Nephron progenitor cell (in vitro differentiated cells): Measurements from ENCODE around the gene CNOT9.
A peak's percentile ranks its signal among the peaks of the same experiment; 100 is the strongest.
"Not testable (repeated sequence)": the region's sequence is repeated elsewhere in the genome, so short reads cannot be mapped to it uniquely, and the experiment has no call there.

Experiments
- DNase-seq: peaks from one replicate; pipeline ENCODE4 v3.0.0; 2021
- H3K27ac Mint-ChIP-seq: 2 replicates; pipeline ENCODE4 v1.8.0; 2021; ENCODE audit warnings: mild to moderate bottlenecking, moderate library complexity, mixed read lengths
- H3K27me3 Mint-ChIP-seq: 2 replicates; pipeline ENCODE4 v1.8.0; 2021; ENCODE audit warnings: mild to moderate bottlenecking, low read depth, mixed read lengths; ENCODE audit not compliant: poor library complexity
- H3K36me3 Mint-ChIP-seq: 2 replicates; pipeline ENCODE4 v1.8.0; 2021; ENCODE audit warnings: low read depth, mixed read lengths
- H3K4me1 Mint-ChIP-seq: 2 replicates; pipeline ENCODE4 v1.8.0; 2021; ENCODE audit warnings: mixed read lengths
- H3K4me3 Mint-ChIP-seq: 2 replicates; pipeline ENCODE4 v1.8.0; 2021; ENCODE audit warnings: mild to moderate bottlenecking, moderate library complexity, mixed read lengths
- H3K9me3 Mint-ChIP-seq: 2 replicates; pipeline ENCODE4 v1.8.0; 2021; ENCODE audit warnings: mild to moderate bottlenecking, moderate library complexity, mixed read lengths
- CTCF ChIP-seq: fragments of 200-600 bp; sonication (generic); IDR thresholded peaks from 2 replicates; pipeline ENCODE4 v1.5.0; 2021; ENCODE audit warnings: antibody characterized with exemption

The CNOT9 gene

GRCh38 chr2:218540015-218540414 is 28.6 kb upstream of the CNOT9 start:
- Mint-ChIP-seq H3K4me1 (no peaks in the 10 kb centered on the region), H3K27ac (no peak overlapping the region), H3K36me3 (peaks cover 58% of the 10 kb centered on the region), H3K9me3 (no peaks in the 10 kb centered on the region), H3K27me3 (no peaks in the 10 kb centered on the region), H3K4me3 (no peak overlapping the region)
- no peak for TF ChIP-seq CTCF
- DNase-seq = no peak

- DNase-seq = no peak
- Mint-ChIP-seq H3K9me3 (no peaks in the 10 kb centered on the region), H3K27me3 (no peaks in the 10 kb centered on the region), H3K4me1 (no peaks in the 10 kb centered on the region), H3K4me3 (no peak overlapping the region), H3K36me3 (peaks cover 65% of the 10 kb centered on the region), H3K27ac (no peak overlapping the region)
- TF ChIP-seq CTCF = no peak
Observed at GRCh38 chr2:218546012-218546411, 22.6 kb upstream of the CNOT9 start.

GRCh38 chr2:218547511-218547910 is 21.1 kb upstream of the CNOT9 start:
- peaks cover 2% of the 10 kb centered on the region for H3K27me3 Mint-ChIP-seq
- no peaks in the 10 kb centered on the region for H3K9me3 Mint-ChIP-seq
- DNase-seq = no peak
- H3K36me3 Mint-ChIP-seq = peaks cover 65% of the 10 kb centered on the region
- no peak overlapping the region for H3K4me3 Mint-ChIP-seq
- TF ChIP-seq CTCF = no peak
- H3K27ac Mint-ChIP-seq = no peak overlapping the region
- H3K4me1 Mint-ChIP-seq = no peaks in the 10 kb centered on the region

GRCh38 chr2:218547978-218548377 is 20.7 kb upstream of the CNOT9 start:
- DNase-seq = no peak
- no peak overlapping the region for H3K4me3 Mint-ChIP-seq
- H3K4me1 Mint-ChIP-seq = no peaks in the 10 kb centered on the region
- H3K27ac Mint-ChIP-seq = no peak overlapping the region
- H3K36me3 Mint-ChIP-seq = peaks cover 65% of the 10 kb centered on the region
- H3K27me3 Mint-ChIP-seq = peaks cover 2% of the 10 kb centered on the region
- H3K9me3 Mint-ChIP-seq = no peaks in the 10 kb centered on the region
- no peak for TF ChIP-seq CTCF

- H3K27me3 Mint-ChIP-seq, H3K9me3 Mint-ChIP-seq, DNase-seq, H3K27ac Mint-ChIP-seq, H3K4me3 Mint-ChIP-seq: not testable (repeated sequence)
- H3K36me3 Mint-ChIP-seq = peaks cover 66% of the 10 kb centered on the region
- H3K4me1 Mint-ChIP-seq = peaks cover 19% of the 10 kb centered on the region
Observed at GRCh38 chr2:218554225-218554624, 14.4 kb upstream of the CNOT9 start.

- H3K4me1 Mint-ChIP-seq = peaks cover 27% of the 10 kb centered on the region
- H3K9me3 Mint-ChIP-seq = peaks cover 3% of the 10 kb centered on the region
- peak overlapping the region; percentile 23 for H3K27ac Mint-ChIP-seq
- no peak for TF ChIP-seq CTCF
- peaks cover 2% of the 10 kb centered on the region for H3K27me3 Mint-ChIP-seq
- H3K4me3 Mint-ChIP-seq = no peak overlapping the region
- no peak for DNase-seq
- peaks cover 71% of the 10 kb centered on the region for H3K36me3 Mint-ChIP-seq
Observed at GRCh38 chr2:218555527-218555926, 13.1 kb upstream of the CNOT9 start.
